Astrocyte of the spinal cord (primary cell): ENCODE results near the gene FRMD3.
A peak's percentile ranks its signal among the peaks of the same experiment; 100 is the strongest.
"Not testable (repeated sequence)": the region's sequence is repeated elsewhere in the genome, so short reads cannot be mapped to it uniquely, and the experiment has no call there.

Source experiments
- DNase-seq: peaks from one replicate; pipeline ENCODE4 v3.0.0; 2011; ENCODE audit warnings: low read depth, low spot score
- H3K4me3 ChIP-seq: 2 replicates; pipeline ENCODE4 v1.5.1; 2011; ENCODE audit warnings: low read depth, mild to moderate bottlenecking, low read length, moderate library complexity
- CTCF ChIP-seq: IDR thresholded peaks from 2 replicates; pipeline ENCODE4 v1.5.1; 2012; ENCODE audit warnings: low read depth, mild to moderate bottlenecking, low read length, inconsistent platforms
- in situ Hi-C: cut with HindIII; loops from 2 replicates; pipeline ENCODE4 v1.10.0; 2017; ENCODE audit warnings: low sequenced_read_pairs

Gene FRMD3

DNA sequence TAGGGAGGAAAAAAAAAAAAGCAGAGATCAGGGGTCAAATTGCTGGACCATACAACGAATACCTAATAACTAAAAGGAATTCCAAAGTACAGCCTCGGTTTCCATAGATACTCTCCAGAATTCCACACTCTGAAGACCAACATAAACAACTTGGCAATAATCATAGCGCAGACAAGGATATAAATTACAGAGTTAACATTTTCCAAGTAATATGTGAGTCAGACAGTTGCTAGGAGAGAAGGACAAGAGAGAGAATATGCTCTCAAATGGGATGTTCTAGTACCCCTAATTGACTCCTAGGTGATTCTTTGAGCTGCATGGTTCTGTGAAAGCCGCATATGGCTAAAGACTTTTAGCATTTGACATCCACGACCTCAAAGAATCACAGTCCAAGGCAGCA, 165.2 kb downstream of the FRMD3 start:
- peak; percentile 3 for DNase-seq
- in situ Hi-C loops, result no loop called here
- H3K4me3 ChIP-seq, result no peak overlapping the region
- TF ChIP-seq CTCF, result no peak

DNA sequence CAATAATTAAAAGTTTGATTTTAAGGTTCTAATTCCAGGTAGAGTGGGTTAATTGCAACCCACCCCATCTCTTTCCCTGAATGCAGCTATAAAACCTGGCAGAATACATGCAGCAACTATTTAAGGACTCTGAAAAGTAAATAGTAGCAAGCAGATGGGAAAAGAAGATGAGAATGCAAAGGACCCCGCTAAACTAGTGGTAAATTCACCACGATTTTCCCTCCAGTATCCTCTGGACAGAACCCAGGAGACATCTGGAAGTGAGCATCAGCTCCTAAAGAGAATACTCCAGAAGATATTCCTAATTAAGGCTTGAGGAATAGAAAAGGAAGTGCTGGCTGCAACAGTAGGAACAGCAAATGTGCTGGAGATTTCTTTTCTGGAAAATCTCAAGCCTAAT, 170.9 kb downstream of the FRMD3 start:
- in situ Hi-C loops, result no loop called here
- no peak for TF ChIP-seq CTCF
- DNase-seq, result no peak
- H3K4me3 ChIP-seq, result no peak overlapping the region

- TF ChIP-seq CTCF, result no peak
- in situ Hi-C loops, result no loop called here
- DNase-seq, result no peak
- no peak overlapping the region for H3K4me3 ChIP-seq
These were observed 175.7 kb downstream of the FRMD3 start for GRCh38 chr9:83362341-83362995.

DNA sequence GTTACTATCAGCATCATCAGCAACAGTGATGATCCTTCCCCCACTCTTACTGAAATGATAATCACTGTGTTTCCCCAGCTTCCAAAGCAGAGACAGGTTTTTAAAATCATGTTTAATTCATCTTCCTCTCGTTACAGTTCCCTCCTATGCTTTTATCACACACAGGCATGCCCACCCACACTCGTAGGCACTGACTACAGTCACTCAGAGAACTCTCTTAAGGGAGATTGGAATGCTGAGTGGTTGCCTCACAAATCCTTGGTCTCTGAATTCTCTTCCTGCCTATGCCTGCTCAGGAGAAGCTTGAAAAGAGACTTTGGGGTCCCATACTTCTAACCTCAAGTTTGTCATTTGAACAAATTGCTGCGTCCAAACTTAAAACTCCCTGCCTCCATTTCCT, 179.2 kb downstream of the FRMD3 start:
- in situ Hi-C loops, result no loop called here
- TF ChIP-seq CTCF, result no peak
- no peak for DNase-seq
- H3K4me3 ChIP-seq, result no peak overlapping the region

GRCh38 chr9:83358493-83358892, 179.7 kb downstream of the FRMD3 start:
- in situ Hi-C loops, DNase-seq: not testable (repeated sequence)

DNA sequence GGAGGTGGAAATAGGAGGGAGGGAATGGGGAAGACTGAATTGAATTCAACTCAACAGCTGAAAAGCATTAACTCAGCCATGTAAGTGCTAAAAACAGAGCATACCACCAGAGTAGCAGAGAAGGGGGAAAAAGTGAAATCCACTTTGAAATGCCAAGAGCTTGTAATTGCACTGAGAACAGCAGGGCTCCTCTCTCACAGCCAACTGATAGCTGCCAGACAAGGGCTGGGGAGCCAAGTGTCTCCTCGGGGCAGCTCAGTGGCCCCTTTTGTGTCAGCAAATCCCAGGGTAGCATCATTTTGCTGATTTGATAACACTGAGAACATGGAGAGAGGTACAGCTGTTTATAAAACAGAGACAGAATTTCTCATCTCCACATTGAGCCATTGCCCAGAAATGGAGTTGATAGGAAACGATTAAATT, 182.5 kb downstream of the FRMD3 start:
- TF ChIP-seq CTCF, result no peak
- no peak for DNase-seq
- no peak overlapping the region for H3K4me3 ChIP-seq
- in situ Hi-C loops, result no loop called here

More at GRCh38 chr9:83358493-83358892, 179.7 kb downstream of the FRMD3 start:
- not testable (repeated sequence) for H3K4me3 ChIP-seq

DNA sequence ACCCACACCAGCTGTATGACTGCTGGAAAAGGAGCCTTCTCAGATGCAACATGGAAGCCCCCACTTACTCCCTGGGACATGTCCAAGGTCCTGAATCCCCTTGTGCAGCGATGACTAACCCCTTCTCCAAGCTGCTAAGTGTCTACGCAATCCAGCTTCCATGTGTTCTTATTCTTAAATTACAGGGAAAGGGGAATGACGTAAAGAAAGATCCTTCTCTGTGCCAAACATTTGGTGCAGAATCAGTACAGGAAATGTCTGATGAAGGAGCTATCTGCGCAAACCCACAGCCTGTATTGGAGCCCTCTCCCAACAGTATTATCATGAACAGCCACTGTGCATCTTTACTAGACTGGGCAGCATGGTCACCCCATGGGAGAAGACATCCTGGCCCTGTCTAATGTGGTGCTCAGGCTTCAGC, 183.2 kb downstream of the FRMD3 start:
- in situ Hi-C loops, result no loop called here

More for the DNA sequence above, 183.2 kb downstream of the FRMD3 start:
- no peak overlapping the region for H3K4me3 ChIP-seq
- no peak for TF ChIP-seq CTCF
- no peak for DNase-seq
